Measurements from ENCODE around the gene SSC4D. TPM values are rescaled to one million over a fixed set of nuclear protein-coding genes. Genes with fewer than 3 reads are reported as not detected.

SSC4D gene
- total RNA-seq, 1 experiment from 2014 or later, result 14.8 TPM

DNA sequence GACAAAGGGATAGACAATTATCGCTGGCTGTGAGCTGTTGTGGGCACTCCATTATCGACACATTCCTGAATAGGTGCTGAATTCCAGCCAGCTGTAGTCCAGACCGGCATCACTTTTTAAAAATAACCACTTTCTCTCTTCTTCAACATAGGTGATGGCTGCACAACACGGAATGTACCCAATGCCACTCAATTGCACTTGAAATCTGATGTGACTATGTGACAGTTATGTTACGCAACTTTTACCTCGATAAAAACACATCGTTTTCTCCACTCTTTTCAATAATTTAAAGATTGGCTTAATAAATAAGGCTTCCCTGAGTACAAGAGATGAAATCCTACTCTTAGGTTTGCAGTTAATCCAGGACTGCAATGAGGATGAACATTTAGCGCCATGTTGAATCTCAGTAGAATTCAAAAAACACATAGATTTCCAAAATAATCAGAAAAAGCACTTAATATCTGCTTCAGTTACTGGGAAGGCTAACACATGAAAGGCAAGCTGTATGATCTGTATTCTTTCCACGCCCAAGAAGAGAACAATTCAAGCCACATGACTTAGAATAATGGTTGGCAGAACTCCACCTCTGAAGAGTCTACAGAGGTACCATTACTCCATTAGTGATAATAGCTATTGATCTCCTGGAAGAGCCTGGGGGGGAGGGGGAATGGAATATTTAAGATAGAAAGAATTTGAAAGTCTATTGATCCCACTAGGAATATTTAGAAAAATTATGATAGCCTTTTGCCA lies 54.3 kb downstream of the SSC4D start:
- Histone ChIP-seq H3K18ac (ENCODE audit: insufficient read length, low read depth, low read length) (no peak overlapping the region), H3K4me2 (ENCODE audit: insufficient read depth, insufficient read length, low read length) (peak overlapping the region; percentile 25), H2BK12ac (ENCODE audit: insufficient read length, low read depth, low read length) (no peak overlapping the region), H3K4ac (ENCODE audit: low read depth, low read length) (no peak overlapping the region), H3K14ac (ENCODE audit: insufficient read depth, low read length) (no peak overlapping the region), H4K5ac (ENCODE audit: insufficient read length, low read depth, low read length) (no peak overlapping the region), H3K23ac (ENCODE audit: insufficient read length, low read depth, low read length) (no peak overlapping the region), H2BK15ac (ENCODE audit: low read depth, low read length) (no peak overlapping the region), H3K4me1 (ENCODE audit: insufficient read depth, low read length) (peaks cover 5% of the 10 kb centered on the region; the same call in 1 of the 2 replicates), H4K20me1 (ENCODE audit: control insufficient read depth, insufficient read depth, insufficient read length) (no peaks in the 10 kb centered on the region), H3K56ac (ENCODE audit: insufficient read length, low read depth, low read length) (no peak overlapping the region), H2BK120ac (ENCODE audit: low read depth, low read length, poor library complexity, severe bottlenecking) (no peak overlapping the region), H3K9me3 (ENCODE audit: control insufficient read depth, low read depth, low read length) (no peaks in the 10 kb centered on the region), H3K27me3 (ENCODE audit: insufficient read depth, low read length) (no peaks in the 10 kb centered on the region), H2AK5ac (ENCODE audit: insufficient read length, low read length) (no peak overlapping the region), H2BK5ac (ENCODE audit: insufficient read length, low read length) (no peak overlapping the region), H3K79me1 (ENCODE audit: insufficient read depth, low read depth, low read length, poor library complexity, severe bottlenecking) (no peaks in the 10 kb centered on the region), H4K91ac (ENCODE audit: insufficient read length, low read depth, low read length) (no peak overlapping the region), H2BK20ac (ENCODE audit: low read depth, low read length, poor library complexity, severe bottlenecking) (no peak overlapping the region), H3K23me2 (ENCODE audit: insufficient read length, low read depth, low read length, poor library complexity, severe bottlenecking) (peaks cover 8% of the 10 kb centered on the region), H3K79me2 (ENCODE audit: insufficient read depth, low read length) (peaks cover 76% of the 10 kb centered on the region), H3K9ac (ENCODE audit: extremely low read depth, insufficient read length, low read length) (no peak overlapping the region), H2AFZ (ENCODE audit: low read length) (no peak overlapping the region), H4K8ac (replicated peaks; ENCODE audit: insufficient read length, low read depth, low read length) (no peak overlapping the region), H3K27ac (ENCODE audit: insufficient read length, low read depth, low read length) (no peak overlapping the region), H3T11ph (ENCODE audit: low read length) (no peak overlapping the region)
- TF ChIP-seq, protein P1, sequence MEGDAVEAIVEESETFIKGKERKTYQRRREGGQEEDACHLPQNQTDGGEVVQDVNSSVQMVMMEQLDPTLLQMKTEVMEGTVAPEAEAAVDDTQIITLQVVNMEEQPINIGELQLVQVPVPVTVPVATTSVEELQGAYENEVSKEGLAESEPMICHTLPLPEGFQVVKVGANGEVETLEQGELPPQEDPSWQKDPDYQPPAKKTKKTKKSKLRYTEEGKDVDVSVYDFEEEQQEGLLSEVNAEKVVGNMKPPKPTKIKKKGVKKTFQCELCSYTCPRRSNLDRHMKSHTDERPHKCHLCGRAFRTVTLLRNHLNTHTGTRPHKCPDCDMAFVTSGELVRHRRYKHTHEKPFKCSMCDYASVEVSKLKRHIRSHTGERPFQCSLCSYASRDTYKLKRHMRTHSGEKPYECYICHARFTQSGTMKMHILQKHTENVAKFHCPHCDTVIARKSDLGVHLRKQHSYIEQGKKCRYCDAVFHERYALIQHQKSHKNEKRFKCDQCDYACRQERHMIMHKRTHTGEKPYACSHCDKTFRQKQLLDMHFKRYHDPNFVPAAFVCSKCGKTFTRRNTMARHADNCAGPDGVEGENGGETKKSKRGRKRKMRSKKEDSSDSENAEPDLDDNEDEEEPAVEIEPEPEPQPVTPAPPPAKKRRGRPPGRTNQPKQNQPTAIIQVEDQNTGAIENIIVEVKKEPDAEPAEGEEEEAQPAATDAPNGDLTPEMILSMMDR (conservative IDR thresholded peaks at IDR 0.05), result no peak
- peaks cover 62 to 75% (median 73%) of the 10 kb centered on the region in 3 experiments for H3K36me3 Mint-ChIP-seq (ENCODE audit: insufficient read depth in 1 of 3, low read depth in 3 of 3)
- no peaks in the 10 kb centered on the region for H3K27me3 Mint-ChIP-seq (ENCODE audit: low read depth)
- H3K4me1 Mint-ChIP-seq, result peaks cover 46 to 50% of the 10 kb centered on the region in 2 experiments
- no CpG with 5 or more reads among the region's 9 CpGs for WGBS (ENCODE audit: extremely low coverage, insufficient read length, low lambda C conversion rate)
- DNase-seq, result no peak
- H3K27ac Mint-ChIP-seq, result peak overlapping the region in 1 of 3 experiments; percentile 37; a peak in 1 of 7 replicates
- H3K9me3 Mint-ChIP-seq, result peaks cover 0 to 4% of the 10 kb centered on the region in 2 experiments; a peak in 4 of 5 replicates
- H3K4me3 Mint-ChIP-seq, result peak overlapping the region; percentile 29 to 59; a peak in 3 of 5 replicates

Measured in H9 (cell line).